ENCODE measurements around the gene UTP11.
"Not testable (repeated sequence)": the region's sequence is repeated elsewhere in the genome, so short reads cannot be mapped to it uniquely, and the experiment has no call there.

UTP11 gene

GRCh38 chr1:38028105-38028591 lies 15.6 kb downstream of the UTP11 start:
- DNase-seq: peak in 1 of 2 donors; percentile 48

DNA sequence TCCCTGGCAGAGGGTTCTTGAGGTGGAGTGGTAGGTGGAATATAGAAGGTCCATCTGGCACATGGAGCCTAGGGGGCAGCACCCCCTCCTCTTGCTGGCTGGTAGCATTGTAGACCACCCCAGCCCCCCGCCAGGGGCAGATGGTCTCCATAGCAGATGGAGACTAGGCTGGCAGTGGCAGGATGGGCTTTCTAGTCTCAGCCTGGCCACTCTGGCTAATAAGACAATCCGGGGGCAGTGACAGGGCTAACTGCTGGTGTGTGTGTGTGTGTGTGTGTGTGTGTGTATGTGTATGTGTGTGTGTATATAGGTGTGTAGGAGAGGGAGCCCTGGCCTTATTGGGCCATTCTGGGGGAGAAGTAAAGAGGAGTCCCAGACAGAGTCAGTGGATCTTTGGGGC lies 16.1 kb downstream of the UTP11 start:
- no peak for DNase-seq

- no peak for DNase-seq
Observed at GRCh38 chr1:38029081-38029681, 16.6 kb downstream of the UTP11 start.

GRCh38 chr1:38029685-38030511 lies 17.4 kb downstream of the UTP11 start:
- peak; percentile 55 to 63 for DNase-seq

- DNase-seq: no peak
Observed at GRCh38 chr1:38030596-38031512, 18.3 kb downstream of the UTP11 start.

DNA sequence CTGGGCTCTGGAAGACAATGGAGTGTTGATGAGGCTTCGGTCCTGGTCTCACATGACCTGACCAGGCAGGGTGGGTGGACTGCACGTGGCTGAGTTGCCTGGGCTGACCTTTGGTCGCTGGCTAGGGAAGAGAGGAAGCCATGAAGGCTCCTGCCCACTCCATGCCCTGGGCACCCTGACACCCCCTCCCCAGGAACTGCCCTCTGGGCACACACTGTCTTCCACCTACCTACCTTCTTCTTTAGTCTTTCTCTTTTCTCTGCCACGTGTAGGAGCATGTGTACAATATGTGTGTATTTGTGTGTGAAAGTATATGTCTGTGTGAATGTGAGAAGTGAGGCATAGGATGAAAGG lies 19.0 kb downstream of the UTP11 start:
- no peak for DNase-seq

DNA sequence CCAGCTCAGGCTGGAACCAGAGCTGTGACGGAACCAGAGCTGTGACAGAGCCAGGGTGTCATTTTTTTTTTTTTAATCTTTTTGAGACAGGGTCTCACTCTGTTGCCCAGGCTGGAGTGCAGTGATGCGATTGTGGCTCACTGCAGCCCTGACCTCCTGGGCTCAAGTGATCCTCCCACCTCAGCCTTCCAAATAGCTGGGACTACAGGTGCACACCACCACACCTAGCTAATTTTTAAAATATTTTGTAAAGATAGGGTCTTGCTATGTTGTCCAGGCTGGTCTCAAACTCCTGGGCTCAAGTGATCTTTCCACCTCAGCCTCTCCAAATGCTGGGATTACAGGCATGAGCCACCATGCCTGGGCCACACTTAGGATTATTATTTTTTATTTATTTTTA lies 20.5 kb downstream of the UTP11 start:
- DNase-seq: not testable (repeated sequence)

DNA sequence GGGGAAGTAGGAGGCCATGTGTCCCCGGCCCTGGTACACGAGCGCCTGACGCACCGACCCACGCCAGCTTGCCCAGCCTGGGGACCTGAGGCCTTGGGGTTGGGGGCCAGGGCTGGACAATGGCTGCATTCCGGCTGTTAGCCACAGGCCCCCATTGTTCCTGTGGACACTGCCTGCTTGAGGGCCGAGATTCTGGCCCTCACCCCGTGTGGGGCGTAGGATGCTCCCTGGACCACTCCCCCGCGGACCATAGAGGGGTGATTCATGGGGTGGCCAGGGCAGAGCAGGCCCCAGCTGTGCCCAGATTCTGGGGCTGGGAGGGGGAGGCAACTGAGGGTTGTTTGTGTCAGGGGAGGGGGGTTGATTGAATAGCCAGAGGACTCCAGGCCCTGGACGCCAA lies 22.3 kb downstream of the UTP11 start:
- DNase-seq: no peak

DNA sequence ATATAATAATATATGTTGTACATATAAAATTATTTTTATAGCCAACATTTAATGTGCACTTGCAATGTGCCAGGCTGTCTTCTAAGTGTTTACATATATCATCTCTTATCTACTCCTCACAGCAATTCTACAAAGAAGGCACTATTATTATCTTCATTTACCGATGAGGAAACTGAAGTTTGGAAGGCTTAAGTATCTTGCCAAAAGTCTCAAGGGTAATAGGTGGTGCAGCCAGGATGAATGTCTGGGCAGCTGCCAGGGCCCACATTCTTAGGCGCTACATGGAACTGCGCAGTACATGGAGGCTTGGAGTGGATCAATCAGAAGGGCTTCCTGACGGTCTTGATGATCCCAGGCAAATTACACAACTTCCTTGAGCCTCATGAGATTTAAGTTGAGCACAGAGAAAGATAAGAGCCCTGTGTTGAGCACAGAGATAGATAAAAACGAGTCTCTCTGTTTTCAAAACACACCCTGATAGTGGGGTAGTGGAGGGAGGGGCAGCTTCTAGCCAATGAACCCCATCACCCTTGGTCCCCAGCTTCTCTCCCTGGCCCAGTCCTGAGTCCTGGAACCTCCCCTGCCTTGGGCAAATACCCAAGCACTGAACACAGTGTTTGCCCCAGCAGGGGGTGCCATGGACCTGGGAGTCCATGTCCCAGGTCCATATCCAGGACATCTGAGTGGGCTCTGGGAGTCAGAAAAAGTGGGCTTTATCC lies 24.8 kb downstream of the UTP11 start:
- no peak for DNase-seq

DNA sequence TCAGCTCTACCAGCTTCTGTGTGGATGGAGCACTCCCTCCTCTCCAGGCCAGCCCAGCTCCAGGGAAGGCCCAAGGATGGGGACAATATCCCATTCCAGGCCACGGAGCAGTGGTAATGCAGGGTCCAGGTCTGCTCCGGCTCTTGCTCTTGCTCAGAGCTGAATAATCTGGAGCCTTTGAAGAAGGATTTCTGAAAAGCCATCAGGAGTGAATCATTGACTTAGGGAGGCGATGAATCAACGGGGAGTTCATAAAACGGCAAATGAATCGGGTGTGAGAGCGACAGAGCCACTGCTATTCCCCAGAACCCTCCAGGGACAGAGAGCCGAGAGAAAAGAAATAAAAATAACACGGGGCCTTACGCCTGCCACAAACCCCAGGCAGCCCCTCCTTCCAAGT lies 26.3 kb downstream of the UTP11 start:
- no peak for DNase-seq

DNA sequence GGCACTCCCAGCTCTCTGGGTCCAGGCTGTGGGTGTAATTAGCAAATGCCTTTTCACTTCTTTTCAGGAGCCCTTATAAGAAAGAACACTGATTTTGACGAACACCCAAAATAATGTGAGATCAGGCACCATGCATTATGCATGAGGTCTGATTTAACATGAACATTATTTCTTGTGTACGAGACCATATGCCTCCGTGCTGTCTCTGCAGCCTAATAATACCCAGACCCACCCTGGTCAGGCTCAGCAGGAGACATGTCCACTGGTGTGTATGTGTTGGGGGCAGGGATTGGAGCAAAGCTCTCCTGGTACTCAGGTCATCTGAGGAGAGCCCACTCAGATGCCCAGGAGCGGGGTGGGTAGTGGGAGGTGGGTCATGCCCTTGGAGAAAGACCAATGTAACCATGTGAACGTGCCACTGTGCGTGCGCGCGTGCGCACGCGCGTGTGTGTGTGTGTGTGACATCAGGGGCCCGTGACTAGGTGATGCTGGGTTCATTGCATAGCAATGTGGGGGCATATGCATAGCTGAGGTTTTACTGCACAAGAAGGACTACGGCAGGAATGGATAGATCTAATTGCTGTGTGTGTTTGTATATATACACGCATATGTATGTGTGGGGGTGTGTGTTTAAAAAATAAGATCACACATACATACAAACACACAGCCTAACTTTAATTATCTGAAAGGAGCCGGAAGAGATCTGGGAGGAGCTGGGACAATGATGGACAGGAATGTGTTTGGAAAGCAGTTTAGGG lies 27.0 kb downstream of the UTP11 start:
- DNase-seq: no peak

GRCh38 chr1:38041936-38042834 lies 29.7 kb downstream of the UTP11 start:
- DNase-seq: no peak

DNA sequence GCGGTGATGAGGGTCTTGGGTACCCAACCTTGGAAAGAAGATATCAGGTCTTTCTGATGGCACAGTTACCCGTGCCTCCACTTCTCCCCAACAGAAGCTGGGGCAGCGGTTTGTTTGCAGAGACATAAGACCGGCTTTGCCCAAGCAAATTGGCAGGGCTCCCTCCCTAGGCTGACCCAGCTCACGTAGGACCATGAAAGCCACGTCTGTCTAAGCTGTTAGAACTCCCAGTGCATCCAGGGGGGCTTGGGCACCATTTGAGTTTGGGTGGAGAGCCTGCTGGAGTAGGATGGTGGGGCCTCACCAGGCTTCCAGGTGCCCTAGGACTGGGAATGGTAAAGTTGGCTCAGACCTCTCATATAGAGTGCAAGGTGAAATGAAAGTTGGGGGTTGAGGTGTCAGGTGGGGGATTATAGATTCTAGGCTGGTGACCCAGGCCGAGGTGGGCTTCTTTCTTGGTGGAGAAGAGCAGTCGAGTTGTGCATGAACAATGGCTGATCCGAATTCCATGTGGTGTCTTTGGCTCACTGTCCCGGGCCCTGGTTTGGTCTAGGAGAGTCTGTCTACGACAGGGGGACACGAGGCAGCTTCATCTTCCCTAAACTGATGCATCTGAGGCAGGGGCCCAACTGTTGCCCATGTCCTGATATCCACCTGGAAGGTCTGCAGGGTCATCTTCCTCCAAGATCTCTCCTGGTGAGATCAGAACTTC lies 30.7 kb downstream of the UTP11 start:
- no peak for DNase-seq

DNA sequence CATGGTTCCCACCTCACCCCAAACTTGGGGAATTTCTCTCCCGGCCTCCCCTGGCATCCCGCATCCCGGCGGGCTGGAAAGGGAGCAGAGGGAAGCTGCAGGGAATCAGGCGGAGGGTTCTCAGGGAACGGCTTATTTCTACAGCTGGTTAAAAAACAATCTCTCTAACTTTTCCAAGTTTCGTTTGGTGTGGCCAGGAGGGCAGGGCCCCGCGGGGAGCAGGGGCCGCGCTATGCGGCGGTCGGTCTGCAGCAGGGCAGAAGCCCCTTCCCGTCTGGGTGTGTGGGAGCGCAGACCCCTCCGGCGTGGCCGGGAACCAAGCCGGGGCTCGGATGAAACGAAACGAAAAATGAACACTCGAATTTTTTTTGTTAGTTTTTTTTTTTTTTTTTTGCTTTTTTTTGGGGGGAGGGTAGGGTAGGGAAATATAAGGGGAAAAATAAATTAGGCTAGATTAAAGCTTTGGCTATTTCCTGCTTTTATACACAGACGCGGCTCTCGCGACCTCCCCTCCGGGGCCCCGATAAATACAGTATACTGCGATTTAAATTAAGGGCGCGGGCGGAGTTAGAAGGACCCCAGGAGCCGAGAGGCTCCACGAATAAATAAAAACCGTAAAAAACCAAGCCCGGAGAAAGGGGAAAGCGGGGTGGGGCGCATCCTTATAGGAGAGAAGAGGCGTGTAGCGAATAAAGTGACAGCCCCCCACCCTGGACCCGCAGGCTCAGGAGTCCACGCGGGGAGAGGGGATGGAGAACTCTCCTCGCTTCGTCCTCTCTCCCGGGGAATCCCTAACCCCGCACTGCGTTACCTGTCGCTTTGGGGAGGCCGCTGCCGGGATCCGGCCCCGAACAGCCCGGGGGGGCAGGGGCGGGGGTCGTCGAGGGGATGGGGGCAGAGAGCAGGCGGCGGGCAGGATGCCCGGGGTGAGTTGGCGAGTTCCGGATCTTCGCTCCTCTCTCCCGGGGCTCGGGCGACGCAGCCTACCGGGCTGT lies 32.0 kb downstream of the UTP11 start:
- no peak for DNase-seq

DNA sequence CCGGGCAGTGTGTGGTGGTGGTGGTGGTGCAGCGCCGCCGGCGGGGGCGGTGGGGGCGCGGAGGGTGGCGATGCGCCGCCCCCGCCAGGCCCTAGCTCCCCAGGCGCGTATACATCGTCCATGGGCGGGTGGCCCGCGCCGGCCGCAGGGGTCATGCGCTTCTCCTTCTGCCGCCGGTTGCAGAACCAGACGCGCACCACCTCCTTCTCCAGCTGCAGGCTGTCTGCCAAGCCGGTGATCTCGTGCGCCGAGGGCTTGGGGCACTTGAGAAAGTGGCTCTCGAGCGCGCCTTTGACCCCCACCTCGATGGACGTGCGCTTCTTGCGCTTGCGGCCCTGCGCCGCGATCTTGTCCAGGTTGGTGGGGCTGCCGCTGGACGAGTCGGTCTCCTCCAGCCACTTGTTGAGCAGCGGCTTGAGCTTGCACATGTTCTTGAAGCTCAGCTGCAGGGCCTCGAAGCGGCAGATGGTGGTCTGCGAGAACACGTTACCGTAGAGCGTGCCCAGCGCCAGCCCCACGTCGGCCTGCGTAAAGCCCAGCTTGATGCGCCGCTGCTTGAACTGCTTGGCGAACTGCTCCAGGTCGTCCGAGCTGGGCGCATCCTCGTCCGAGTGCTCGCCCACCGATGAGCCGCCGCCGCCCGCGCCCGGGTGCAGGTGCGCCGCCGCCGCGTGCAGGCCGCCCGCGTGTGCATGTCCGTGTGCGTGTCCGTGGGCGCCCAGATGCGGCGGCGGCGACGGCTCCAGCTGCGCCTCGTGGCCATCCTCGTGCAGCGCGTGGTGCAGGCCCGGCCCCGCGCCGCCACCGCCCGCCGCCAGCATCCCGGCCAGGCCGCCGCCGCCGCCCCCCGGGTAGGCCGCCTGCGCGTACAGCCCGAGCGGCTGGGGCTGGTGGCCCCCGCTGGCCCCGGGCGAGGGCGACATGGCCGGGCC lies 33.1 kb downstream of the UTP11 start:
- no peak for DNase-seq

DNA sequence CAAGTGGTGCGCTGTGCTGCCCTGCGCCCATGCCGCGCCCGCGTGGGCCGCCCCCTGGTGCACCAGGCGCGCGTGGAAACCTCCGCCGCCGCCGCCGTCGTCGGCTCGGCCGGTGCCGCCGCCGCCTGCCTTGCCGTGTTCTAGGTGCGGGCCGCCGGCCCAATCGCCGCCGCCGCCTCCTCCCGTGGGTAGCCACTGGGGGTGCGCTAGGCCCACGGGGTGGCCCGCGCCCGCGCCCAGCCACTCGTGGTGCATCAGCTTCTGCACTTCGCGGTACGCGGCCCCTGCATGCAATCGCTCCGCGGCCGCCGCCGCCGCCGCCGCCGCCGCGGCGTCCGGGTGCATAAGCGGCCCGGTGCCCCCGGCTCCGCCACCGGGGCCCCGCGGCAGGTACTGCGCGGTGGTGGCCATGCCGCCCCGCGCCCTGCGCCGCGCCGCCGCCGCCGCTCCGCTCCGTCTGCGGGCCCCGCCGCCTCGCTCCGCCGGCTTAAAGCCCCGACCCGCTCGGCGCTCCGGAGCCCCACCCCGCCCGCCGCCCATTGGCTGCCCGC lies 33.9 kb downstream of the UTP11 start, which contains the start of gene POU3F1:
TSS of gene POU3F1 (minus strand) at position 461 of the 551 bp plus-strand sequence. CDS start at position 411, 50 bp downstream.
- DNase-seq: no peak
